HepG2 (cell line): ENCODE data around the gene TWNK. TPM values are rescaled to one million over a fixed set of nuclear protein-coding genes. Genes with fewer than 3 reads are reported as not detected.

Experiments
- ARID2 ChIP-seq: sonication (generic); formaldehyde crosslinking; IDR thresholded peaks from 2 replicates; pipeline ENCODE4 v1.8.1; 2022; ENCODE audit warnings: mild to moderate bottlenecking, missing genetic modification reagents, borderline replicate concordance
- CEBPB ChIP-seq: IDR thresholded peaks from 2 replicates; pipeline ENCODE4 v1.6.1; 2011; ENCODE audit warnings: low read depth, low read length, improper control_type of control experiment, borderline replicate concordance
- CHD2 ChIP-seq: IDR thresholded peaks from 2 replicates; pipeline ENCODE4 v1.6.1; 2011; ENCODE audit warnings: low read depth, low read length, improper control_type of control experiment
- EEA1 ChIP-seq: sonication (generic); formaldehyde crosslinking; IDR thresholded peaks from 2 replicates; pipeline ENCODE4 v1.5.1; 2020; ENCODE audit warnings: mild to moderate bottlenecking, missing genetic modification reagents, borderline replicate concordance
- HNRNPH1 ChIP-seq: fragments of 200-400 bp; formaldehyde crosslinking; optimal IDR thresholded peaks from 2 replicates; pipeline ENCODE3; 2017; ENCODE audit warnings: mild to moderate bottlenecking, low read depth, low read length
- KAT2B ChIP-seq: fragments of 150-350 bp; IDR thresholded peaks from 2 replicates; pipeline ENCODE4 v1.6.1; 2014; ENCODE audit warnings: low read depth, low read length, borderline replicate concordance
- KLF11 ChIP-seq: IDR thresholded peaks from 2 replicates; pipeline ENCODE4 v1.6.1; 2016; ENCODE audit warnings: missing compliant biosample characterization
- PRMT3 ChIP-seq: sonication (generic); formaldehyde crosslinking; IDR thresholded peaks from 2 replicates; pipeline ENCODE4 v1.8.1; 2022; ENCODE audit warnings: low read depth, mild to moderate bottlenecking, moderate library complexity, missing genetic modification reagents, borderline replicate concordance
- SATB2 ChIP-seq: sonication (generic); formaldehyde crosslinking; IDR thresholded peaks from 2 replicates; pipeline ENCODE4 v1.5.0; 2020; ENCODE audit warnings: missing genetic modification reagents
- SOX5 ChIP-seq: IDR thresholded peaks from 2 replicates; pipeline ENCODE4 v1.6.1; 2016; ENCODE audit warnings: borderline replicate concordance
- SUZ12 ChIP-seq: fragments of 150-350 bp; IDR thresholded peaks from 2 replicates; pipeline ENCODE4 v1.6.1; 2014; ENCODE audit warnings: low read depth, low read length
- ZBTB21 ChIP-seq: sonication (generic); formaldehyde crosslinking; IDR thresholded peaks from 2 replicates; pipeline ENCODE4 v1.4.0; 2020; ENCODE audit warnings: missing genetic modification reagents
- ZFY ChIP-seq: sonication (generic); formaldehyde crosslinking; IDR thresholded peaks from 2 replicates; pipeline ENCODE4 v1.4.0; 2020; ENCODE audit warnings: missing genetic modification reagents
- ZMYM2 ChIP-seq: sonication (generic); formaldehyde crosslinking; IDR thresholded peaks from 2 replicates; pipeline ENCODE4 v1.8.0; 2022; ENCODE audit warnings: mild to moderate bottlenecking, missing genetic modification reagents
- ZNF20 ChIP-seq: sonication (generic); formaldehyde crosslinking; IDR thresholded peaks from 2 replicates; pipeline ENCODE4 v1.4.0; 2020; ENCODE audit warnings: mild to moderate bottlenecking, moderate library complexity, missing genetic modification reagents
- ZNF296 ChIP-seq: sonication (generic); formaldehyde crosslinking; conservative IDR thresholded peaks from 2 replicates; pipeline ENCODE4 v1.5.0; 2020; ENCODE audit warnings: mild to moderate bottlenecking, missing genetic modification reagents
- ZNF335 ChIP-seq: sonication (generic); formaldehyde crosslinking; IDR thresholded peaks from 2 replicates; pipeline ENCODE4 v1.4.0; 2020; ENCODE audit warnings: missing genetic modification reagents
- ZNF577 ChIP-seq: sonication (generic); formaldehyde crosslinking; IDR thresholded peaks from 2 replicates; pipeline ENCODE4 v1.4.0; 2020; ENCODE audit warnings: mild to moderate bottlenecking, low read depth, missing genetic modification reagents, borderline replicate concordance
- ZNF660 ChIP-seq: sonication (generic); formaldehyde crosslinking; IDR thresholded peaks from 2 replicates; pipeline ENCODE4 v1.5.1; 2020; ENCODE audit warnings: mild to moderate bottlenecking, low read depth, missing genetic modification reagents, borderline replicate concordance
- ZSCAN20 ChIP-seq: sonication (generic); formaldehyde crosslinking; IDR thresholded peaks from 2 replicates; pipeline ENCODE4 v1.4.0; 2020; ENCODE audit warnings: missing genetic modification reagents, mild to moderate bottlenecking, borderline replicate concordance
- polyA plus RNA-seq, 8 experiments: library from polyadenylated mRNA; depleted of rRNA in 3 of 8; stranded (reverse) in 7 of 8; unstranded in 1 of 8; fragments of >200 nt; fragmentation: Illumina TruSeq in 4 of 8; extraction: Trizol in 4 of 8; gene quantifications; 2 replicates each; pipeline versions ENCODE4 v1.2.1 to v1.2.3, GENCODE V29; 2011 to 2016; ENCODE audit warnings: low read depth in 4 of 8, missing spikeins in 1 of 8, mixed read lengths in 1 of 8; ENCODE audit not compliant: insufficient read depth in 1 of 8
- total RNA-seq, 5 experiments: library from RNA; depleted of rRNA; stranded (reverse); fragments of >200 nt; fragmentation: Illumina TruSeq; extraction: Trizol; gene quantifications; 2 replicates each; pipeline ENCODE4 v1.2.3, GENCODE V29; 2016; ENCODE audit warnings: low read depth in 1 of 5
- TF ChIP-seq, protein P1 (sequence below): sonication (generic); formaldehyde crosslinking; IDR thresholded peaks from 2 replicates; pipeline ENCODE4 v1.5.0; 2020; ENCODE audit warnings: missing genetic modification reagents, mild to moderate bottlenecking, borderline replicate concordance
- TF ChIP-seq, protein P2 (sequence below): sonication (generic); formaldehyde crosslinking; IDR thresholded peaks from 2 replicates; pipeline ENCODE4 v1.4.0; 2020; ENCODE audit warnings: missing genetic modification reagents, borderline replicate concordance
- TF ChIP-seq, protein P3 (sequence below): sonication (generic); formaldehyde crosslinking; conservative IDR thresholded peaks from 2 replicates; pipeline ENCODE4 v1.8.1; 2023; ENCODE audit warnings: missing genetic modification reagents
- TF ChIP-seq, protein P4 (sequence below): sonication (generic); formaldehyde crosslinking; IDR thresholded peaks from 2 replicates; pipeline ENCODE4 v1.5.0; 2020; ENCODE audit warnings: mild to moderate bottlenecking, low read depth, missing genetic modification reagents, borderline replicate concordance
- TF ChIP-seq, protein P5 (sequence below): sonication (generic); formaldehyde crosslinking; IDR thresholded peaks from 2 replicates; pipeline ENCODE4 v1.5.1; 2020; ENCODE audit warnings: missing genetic modification reagents, mild to moderate bottlenecking, borderline replicate concordance

TWNK gene
- total and polyA plus RNA-seq, 2 of the 13 experiments (the other 11 are each of a cell fraction or from before 2014, with no cell fraction given): 10.7 to 16.5 TPM

DNA sequence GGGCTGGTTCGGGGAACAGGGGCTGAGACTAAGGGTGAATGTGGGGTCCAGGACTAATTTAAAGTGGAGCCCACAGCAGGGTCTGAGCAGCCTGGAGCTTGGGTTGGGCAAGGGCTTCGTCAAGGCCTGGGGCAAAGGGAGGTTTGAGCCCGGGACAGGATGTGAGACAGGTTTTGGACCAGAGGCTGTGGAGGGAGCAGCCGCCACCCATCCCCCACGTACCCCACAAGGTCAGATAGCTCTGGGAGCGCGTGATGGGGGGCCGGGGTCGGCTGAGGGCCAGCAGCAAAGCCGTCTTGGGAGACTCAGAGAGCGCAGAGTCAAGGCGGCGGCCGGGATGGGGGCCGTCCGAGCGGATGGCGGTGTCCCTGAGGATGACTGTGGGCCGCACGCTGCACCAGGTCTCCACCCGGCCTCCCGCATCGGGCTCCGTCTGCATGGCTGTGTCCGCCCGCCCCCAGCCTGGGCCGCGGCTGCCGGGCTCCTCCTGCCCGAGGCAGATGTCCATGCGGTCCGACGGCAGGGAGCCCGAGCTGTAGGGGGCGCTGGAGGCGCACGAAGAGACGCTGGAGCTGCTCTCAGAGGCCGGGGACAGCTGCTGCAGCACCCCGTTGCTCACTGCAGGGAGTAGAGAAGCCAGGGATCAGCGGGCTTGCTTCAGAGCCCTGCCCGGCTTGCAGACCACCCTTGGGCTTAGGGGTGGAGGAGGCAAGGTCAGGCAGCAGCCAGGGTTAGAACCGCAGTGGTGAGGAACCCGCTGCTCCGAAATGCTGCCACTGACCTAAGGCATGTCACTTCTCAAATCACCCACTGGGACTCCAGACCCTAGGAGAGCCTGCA, 31.5 kb downstream of the TWNK start (continued):
- TF ChIP-seq, protein P1, sequence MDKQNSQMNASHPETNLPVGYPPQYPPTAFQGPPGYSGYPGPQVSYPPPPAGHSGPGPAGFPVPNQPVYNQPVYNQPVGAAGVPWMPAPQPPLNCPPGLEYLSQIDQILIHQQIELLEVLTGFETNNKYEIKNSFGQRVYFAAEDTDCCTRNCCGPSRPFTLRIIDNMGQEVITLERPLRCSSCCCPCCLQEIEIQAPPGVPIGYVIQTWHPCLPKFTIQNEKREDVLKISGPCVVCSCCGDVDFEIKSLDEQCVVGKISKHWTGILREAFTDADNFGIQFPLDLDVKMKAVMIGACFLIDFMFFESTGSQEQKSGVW (CRISPR knock-in tag): no peak
- TF ChIP-seq PRMT3 (CRISPR knock-in tag) (no peak; the same call in 1 of the 2 replicates), ZNF577 (CRISPR knock-in tag) (no peak), ZSCAN20 (no peak), SOX5 (CRISPR knock-in tag) (peak; percentile 39; the same call in 1 of the 2 replicates), KAT2B (no peak), ARID2 (CRISPR knock-in tag) (peak; percentile 71; the same call in 1 of the 2 replicates), ZFY (CRISPR knock-in tag) (peak; percentile 74), SUZ12 (no peak), CEBPB (no peak), ZNF20 (CRISPR knock-in tag) (no peak), SATB2 (CRISPR knock-in tag) (no peak), ZBTB21 (CRISPR knock-in tag) (no peak), KLF11 (CRISPR knock-in tag) (no peak; the same call in 1 of the 2 replicates), EEA1 (CRISPR knock-in tag) (no peak), ZNF660 (CRISPR knock-in tag) (no peak), ZNF296 (0 out of 2 replicates have a peak, but pooled peaks have one; percentile 62), HNRNPH1 (no peak), ZMYM2 (no peak), CHD2 (no peak), ZNF335 (CRISPR knock-in tag) (no peak)
- TF ChIP-seq, protein P2, sequence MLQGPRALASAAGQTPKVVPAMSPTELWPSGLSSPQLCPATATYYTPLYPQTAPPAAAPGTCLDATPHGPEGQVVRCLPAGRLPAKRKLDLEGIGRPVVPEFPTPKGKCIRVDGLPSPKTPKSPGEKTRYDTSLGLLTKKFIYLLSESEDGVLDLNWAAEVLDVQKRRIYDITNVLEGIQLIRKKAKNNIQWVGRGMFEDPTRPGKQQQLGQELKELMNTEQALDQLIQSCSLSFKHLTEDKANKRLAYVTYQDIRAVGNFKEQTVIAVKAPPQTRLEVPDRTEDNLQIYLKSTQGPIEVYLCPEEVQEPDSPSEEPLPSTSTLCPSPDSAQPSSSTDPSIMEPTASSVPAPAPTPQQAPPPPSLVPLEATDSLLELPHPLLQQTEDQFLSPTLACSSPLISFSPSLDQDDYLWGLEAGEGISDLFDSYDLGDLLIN: no peak
- TF ChIP-seq, protein P3, sequence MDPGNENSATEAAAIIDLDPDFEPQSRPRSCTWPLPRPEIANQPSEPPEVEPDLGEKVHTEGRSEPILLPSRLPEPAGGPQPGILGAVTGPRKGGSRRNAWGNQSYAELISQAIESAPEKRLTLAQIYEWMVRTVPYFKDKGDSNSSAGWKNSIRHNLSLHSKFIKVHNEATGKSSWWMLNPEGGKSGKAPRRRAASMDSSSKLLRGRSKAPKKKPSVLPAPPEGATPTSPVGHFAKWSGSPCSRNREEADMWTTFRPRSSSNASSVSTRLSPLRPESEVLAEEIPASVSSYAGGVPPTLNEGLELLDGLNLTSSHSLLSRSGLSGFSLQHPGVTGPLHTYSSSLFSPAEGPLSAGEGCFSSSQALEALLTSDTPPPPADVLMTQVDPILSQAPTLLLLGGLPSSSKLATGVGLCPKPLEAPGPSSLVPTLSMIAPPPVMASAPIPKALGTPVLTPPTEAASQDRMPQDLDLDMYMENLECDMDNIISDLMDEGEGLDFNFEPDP (CRISPR knock-in tag): no peak
- TF ChIP-seq, protein P4, sequence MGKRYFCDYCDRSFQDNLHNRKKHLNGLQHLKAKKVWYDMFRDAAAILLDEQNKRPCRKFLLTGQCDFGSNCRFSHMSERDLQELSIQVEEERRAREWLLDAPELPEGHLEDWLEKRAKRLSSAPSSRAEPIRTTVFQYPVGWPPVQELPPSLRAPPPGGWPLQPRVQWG (CRISPR knock-in tag): no peak
- TF ChIP-seq, protein P5, sequence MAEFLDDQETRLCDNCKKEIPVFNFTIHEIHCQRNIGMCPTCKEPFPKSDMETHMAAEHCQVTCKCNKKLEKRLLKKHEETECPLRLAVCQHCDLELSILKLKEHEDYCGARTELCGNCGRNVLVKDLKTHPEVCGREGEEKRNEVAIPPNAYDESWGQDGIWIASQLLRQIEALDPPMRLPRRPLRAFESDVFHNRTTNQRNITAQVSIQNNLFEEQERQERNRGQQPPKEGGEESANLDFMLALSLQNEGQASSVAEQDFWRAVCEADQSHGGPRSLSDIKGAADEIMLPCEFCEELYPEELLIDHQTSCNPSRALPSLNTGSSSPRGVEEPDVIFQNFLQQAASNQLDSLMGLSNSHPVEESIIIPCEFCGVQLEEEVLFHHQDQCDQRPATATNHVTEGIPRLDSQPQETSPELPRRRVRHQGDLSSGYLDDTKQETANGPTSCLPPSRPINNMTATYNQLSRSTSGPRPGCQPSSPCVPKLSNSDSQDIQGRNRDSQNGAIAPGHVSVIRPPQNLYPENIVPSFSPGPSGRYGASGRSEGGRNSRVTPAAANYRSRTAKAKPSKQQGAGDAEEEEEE (CRISPR knock-in tag): no peak
